HepG2 (cell line): ENCODE data around the gene GSTM2. TPM values are rescaled to one million over a fixed set of nuclear protein-coding genes. Genes with fewer than 3 reads are reported as not detected.
A peak's percentile ranks its signal among the peaks of the same experiment; 100 is the strongest.

Source experiments
- IKZF5 ChIP-seq: IDR thresholded peaks from 2 replicates; pipeline ENCODE4 v1.6.1; 2018; ENCODE audit warnings: missing genetic modification reagents, mild to moderate bottlenecking, missing compliant biosample characterization
- KDM5A ChIP-seq: fragments of 200-600 bp; sonication (generic); IDR thresholded peaks from 2 replicates; pipeline ENCODE4 v1.7.0; 2018; ENCODE audit warnings: antibody characterized with exemption, mild to moderate bottlenecking, low read length, borderline replicate concordance
- MAZ ChIP-seq, 2 experiments: sonication (generic) in 1 of 2; formaldehyde crosslinking in 1 of 2; IDR thresholded peaks; 2 replicates each; pipeline versions ENCODE4 v1.5.0 to v1.6.1; 2012 to 2020; ENCODE audit warnings: low read depth in 2 of 2, mild to moderate bottlenecking in 2 of 2, borderline replicate concordance in 1 of 2, improper control_type of control experiment in 1 of 2, low read length in 1 of 2, missing genetic modification reagents in 1 of 2, moderate library complexity in 1 of 2
- MTERF4 ChIP-seq: sonication (generic); formaldehyde crosslinking; IDR thresholded peaks from 2 replicates; pipeline ENCODE4 v1.8.0; 2023; ENCODE audit warnings: mild to moderate bottlenecking, missing genetic modification reagents
- POLR2G ChIP-seq: fragments of 200-400 bp; formaldehyde crosslinking; IDR thresholded peaks from 2 replicates; pipeline ENCODE4 v1.6.1; 2018; ENCODE audit warnings: mild to moderate bottlenecking, low read depth, low read length, moderate library complexity
- RXRB ChIP-seq: IDR thresholded peaks from 2 replicates; pipeline ENCODE4 v1.6.1; 2016; ENCODE audit warnings: borderline replicate concordance, missing genetic modification reagents, missing compliant biosample characterization
- TGIF2 ChIP-seq: IDR thresholded peaks from 2 replicates; pipeline ENCODE4 v1.6.1; 2016; ENCODE audit warnings: control low read depth, missing compliant biosample characterization
- TRAFD1 ChIP-seq: sonication (generic); formaldehyde crosslinking; IDR thresholded peaks from 2 replicates; pipeline ENCODE4 v1.5.1; 2020; ENCODE audit warnings: missing genetic modification reagents, mild to moderate bottlenecking, borderline replicate concordance
- ZBTB43 ChIP-seq: sonication (generic); formaldehyde crosslinking; conservative IDR thresholded peaks from 2 replicates; pipeline ENCODE4 v1.4.0; 2020; ENCODE audit warnings: missing genetic modification reagents
- ZNF407 ChIP-seq: sonication (generic); formaldehyde crosslinking; IDR thresholded peaks from one replicate; pipeline ENCODE4 v1.5.1; 2020; ENCODE audit warnings: mild to moderate bottlenecking, missing genetic modification reagents; ENCODE audit errors: not compliant biosample characterization
- ZNF451 ChIP-seq: sonication (generic); formaldehyde crosslinking; IDR thresholded peaks from 2 replicates; pipeline ENCODE4 v1.5.0; 2020; ENCODE audit warnings: mild to moderate bottlenecking, missing genetic modification reagents
- ZNF614 ChIP-seq: IDR thresholded peaks from 2 replicates; pipeline ENCODE4 v1.6.1; 2018; ENCODE audit warnings: missing biosample characterization, missing genetic modification reagents, inconsistent platforms, borderline replicate concordance
- polyA plus RNA-seq, 8 experiments: library from polyadenylated mRNA; depleted of rRNA in 3 of 8; stranded (reverse) in 7 of 8; unstranded in 1 of 8; fragments of >200 nt; fragmentation: Illumina TruSeq in 4 of 8; extraction: Trizol in 4 of 8; gene quantifications; 2 replicates each; pipeline versions ENCODE4 v1.2.1 to v1.2.3, GENCODE V29; 2011 to 2016; ENCODE audit warnings: low read depth in 4 of 8, missing spikeins in 1 of 8, mixed read lengths in 1 of 8; ENCODE audit not compliant: insufficient read depth in 1 of 8
- total RNA-seq, 5 experiments: library from RNA; depleted of rRNA; stranded (reverse); fragments of >200 nt; fragmentation: Illumina TruSeq; extraction: Trizol; gene quantifications; 2 replicates each; pipeline ENCODE4 v1.2.3, GENCODE V29; 2016; ENCODE audit warnings: low read depth in 1 of 5

Gene GSTM2
- total and polyA plus RNA-seq, 2 of the 13 experiments (the other 11 are each of a cell fraction or from before 2014, with no cell fraction given) = 7.0 to 15.0 TPM

GRCh38 chr1:109619576-109620400 is 48.1 kb upstream of the GSTM2 start, which contains the start of the genes AMPD2 and GNAT2 (continued):
- TF ChIP-seq ZNF614 (CRISPR knock-in tag) = 0 out of 2 replicates have a peak, but pooled peaks have one; percentile 18
- peak; percentile 70 for TF ChIP-seq POLR2G
- no peak for TF ChIP-seq ZBTB43 (CRISPR knock-in tag)
- peak; percentile 88 for TF ChIP-seq RXRB
- no peak for TF ChIP-seq MAZ (IDR thresholded peaks at IDR 0.05; ENCODE audit: borderline replicate concordance, low read depth, low read length)
- TF ChIP-seq MAZ (CRISPR knock-in tag; IDR thresholded peaks at IDR 0.05; ENCODE audit: low read depth) = peak; percentile 57; the same call in 1 of the 2 replicates
- peak; percentile 81 for TF ChIP-seq ZNF407 (CRISPR knock-in tag)
- TF ChIP-seq KDM5A = peak; percentile 17; the same call in 1 of the 2 replicates
- TF ChIP-seq MTERF4 = 0 out of 2 replicates have a peak, but pooled peaks have one; percentile 28
- peak; percentile 46; the same call in 1 of the 2 replicates for TF ChIP-seq IKZF5 (CRISPR knock-in tag)
- TF ChIP-seq TRAFD1 (CRISPR knock-in tag) = no peak
- TF ChIP-seq ZNF451 (CRISPR knock-in tag) = peak; percentile 49; the same call in 1 of the 2 replicates
- TF ChIP-seq TGIF2 (CRISPR knock-in tag) = peak; percentile 71
